Measurements from ENCODE around the gene ADGRV1.
"Not testable (repeated sequence)": the region's sequence is repeated elsewhere in the genome, so short reads cannot be mapped to it uniquely, and the experiment has no call there.

Gene ADGRV1

GRCh38 chr5:90985341-90985740, 426.7 kb downstream of the ADGRV1 start:
- no peak for DNase-seq (ENCODE audit: low read depth in 2 of 2)

GRCh38 chr5:90987726-90988125, 429.1 kb downstream of the ADGRV1 start:
- no peak for DNase-seq (ENCODE audit: low read depth in 2 of 2)

GRCh38 chr5:90991201-90991600, 432.6 kb downstream of the ADGRV1 start:
- no peak for DNase-seq (ENCODE audit: low read depth in 2 of 2)

GRCh38 chr5:90994796-90995195, 436.2 kb downstream of the ADGRV1 start:
- DNase-seq (ENCODE audit: low read depth in 2 of 2), result no peak

- DNase-seq (ENCODE audit: low read depth in 2 of 2), result no peak
Measured at GRCh38 chr5:90996089-90996488, 437.5 kb downstream of the ADGRV1 start.

GRCh38 chr5:90997082-90997481, 438.5 kb downstream of the ADGRV1 start:
- DNase-seq (ENCODE audit: low read depth in 2 of 2), result no peak

GRCh38 chr5:91000743-91001142, 442.1 kb downstream of the ADGRV1 start:
- no peak for DNase-seq (ENCODE audit: low read depth in 2 of 2)

- DNase-seq (ENCODE audit: low read depth in 2 of 2), result no peak
Measured at GRCh38 chr5:91006713-91007112, 448.1 kb downstream of the ADGRV1 start.

- DNase-seq (ENCODE audit: low read depth in 2 of 2), result no peak
Measured at GRCh38 chr5:91007251-91007650, 448.7 kb downstream of the ADGRV1 start.

GRCh38 chr5:91007780-91008402, 449.3 kb downstream of the ADGRV1 start:
- DNase-seq (ENCODE audit: low read depth in 2 of 2), result no peak

GRCh38 chr5:91010090-91010489, 451.5 kb downstream of the ADGRV1 start:
- no peak for DNase-seq (ENCODE audit: low read depth in 2 of 2)

GRCh38 chr5:91011029-91011428, 452.4 kb downstream of the ADGRV1 start:
- DNase-seq (ENCODE audit: low read depth in 2 of 2), result no peak

GRCh38 chr5:91012867-91013266, 454.3 kb downstream of the ADGRV1 start:
- not testable (repeated sequence) for DNase-seq (ENCODE audit: low read depth in 2 of 2)

GRCh38 chr5:91016322-91016721, 457.7 kb downstream of the ADGRV1 start:
- DNase-seq (ENCODE audit: low read depth in 2 of 2), result no peak

GRCh38 chr5:91016954-91017700, 458.5 kb downstream of the ADGRV1 start:
- no peak for DNase-seq (ENCODE audit: low read depth in 2 of 2)

- no peak for DNase-seq (ENCODE audit: low read depth in 2 of 2)
Measured at GRCh38 chr5:91018200-91018599, 459.6 kb downstream of the ADGRV1 start.

- no peak for DNase-seq (ENCODE audit: low read depth in 2 of 2)
Measured at GRCh38 chr5:91018712-91019371, 460.2 kb downstream of the ADGRV1 start.

GRCh38 chr5:91020065-91020800, 461.6 kb downstream of the ADGRV1 start:
- DNase-seq (ENCODE audit: low read depth in 2 of 2), result no peak

GRCh38 chr5:91022518-91022917, 463.9 kb downstream of the ADGRV1 start:
- DNase-seq (ENCODE audit: low read depth in 2 of 2), result no peak

GRCh38 chr5:91024206-91024605, 465.6 kb downstream of the ADGRV1 start:
- DNase-seq (ENCODE audit: low read depth in 2 of 2), result no peak

- DNase-seq (ENCODE audit: low read depth in 2 of 2), result no peak
Measured at GRCh38 chr5:91024727-91025126, 466.1 kb downstream of the ADGRV1 start.

- DNase-seq (ENCODE audit: low read depth in 2 of 2), result no peak
Measured at GRCh38 chr5:91025449-91025848, 466.9 kb downstream of the ADGRV1 start.
